Uterus (tissue), 4 donors: ENCODE measurements around the gene CFAP97D2. TPM values are rescaled to one million over a fixed set of nuclear protein-coding genes. Genes with fewer than 3 reads are reported as not detected.

ENCODE experiments used
- DNase-seq, 2 donors: peaks; one replicate each; pipeline ENCODE4 v3.0.0-alpha.2; 2019 to 2020
- H3K27ac ChIP-seq, 2 donors: fragments of 200-600 bp; sonication (generic); 1 replicate in 1 of 2; 2 replicates in 1 of 2; pipeline ENCODE4 v1.5.1; 2016 to 2018
- H3K27me3 ChIP-seq, 2 donors: fragments of 200-600 bp; sonication (generic); one replicate each; pipeline ENCODE4 v1.5.1; 2018 to 2019; ENCODE audit warnings: control low read depth in 1 of 2
- H3K36me3 ChIP-seq, 2 donors: fragments of 200-600 bp; sonication (generic); one replicate each; pipeline ENCODE4 v1.5.1; 2019; ENCODE audit warnings: control low read depth in 1 of 2
- H3K4me1 ChIP-seq, 2 donors: fragments of 200-600 bp; sonication (generic); one replicate each; pipeline ENCODE4 v1.5.1; 2018 to 2019; ENCODE audit warnings: control low read depth in 1 of 2
- H3K4me3 ChIP-seq, 2 donors: fragments of 200-600 bp; sonication (generic); 1 replicate in 1 of 2; 2 replicates in 1 of 2; pipeline ENCODE4 v1.5.1; 2018 to 2019; ENCODE audit warnings: mild to moderate bottlenecking in 1 of 2
- H3K9me3 ChIP-seq, 2 donors: fragments of 200-600 bp; sonication (generic); one replicate each; pipeline ENCODE4 v1.5.1; 2019; ENCODE audit warnings: control low read depth in 1 of 2
- POLR2A ChIP-seq, 2 donors: fragments of 450-650 bp; IDR thresholded peaks; one replicate each; pipeline ENCODE4 v1.6.1; 2016; ENCODE audit warnings: antibody characterized with exemption in 2 of 2, mild to moderate bottlenecking in 1 of 2, moderate library complexity in 1 of 2
- intact Hi-C: fragments of 100-400 bp; cut with DNase I; formaldehyde crosslinking; loops from one replicate; pipeline ENCODE4 v1.15.1; 2023; ENCODE audit warnings: low total_unique reads
- total RNA-seq, 4 donors: library from RNA; depleted of rRNA in 3 of 4; stranded (reverse); fragments of >200 nt in 3 of 4; gene quantifications; one replicate each; pipeline versions ENCODE4 v1.1.0 to v1.2.4, GENCODE V29; 2014 to 2023
- TF ChIP-seq, protein P1 (sequence below), 4 experiments: fragments of 200-600 bp in 2 of 4; fragments of 450-650 bp in 2 of 4; sonication (generic) in 2 of 4; IDR thresholded peaks; one replicate each; pipeline ENCODE4 v1.5.1; 2016 to 2019; ENCODE audit warnings: antibody characterized with exemption in 4 of 4, mild to moderate bottlenecking in 2 of 4, moderate library complexity in 1 of 4
- donor health status: DM: yes; HTN: yes; CAD: no.

The CFAP97D2 gene
- total RNA-seq = not detected

DNA sequence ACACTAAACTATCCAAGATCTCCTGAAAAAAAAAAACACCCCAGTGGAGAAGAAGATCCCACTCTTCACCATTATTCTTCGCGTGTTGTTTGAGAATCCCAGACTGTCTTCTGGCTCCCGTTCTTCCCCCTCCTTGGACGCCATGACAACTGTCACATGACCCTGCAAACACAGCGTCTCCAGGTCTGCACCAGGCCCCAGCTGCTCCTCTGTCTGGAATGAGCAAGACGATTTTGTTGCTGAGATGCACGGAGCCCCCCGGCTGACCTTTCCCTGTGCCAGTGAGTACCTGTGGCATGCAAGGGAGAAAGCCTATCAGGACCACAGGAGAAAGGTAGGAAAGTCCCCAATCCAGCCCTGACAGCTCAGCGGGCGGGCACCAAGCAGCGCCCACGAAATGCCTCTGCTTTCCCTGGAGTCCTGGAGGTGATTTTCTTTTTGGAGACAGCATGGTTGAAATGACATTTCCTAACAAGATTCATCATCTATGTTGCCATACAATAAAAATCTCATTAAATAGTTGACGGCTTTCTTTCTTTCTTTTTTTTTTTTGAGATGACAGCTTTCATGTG is at the start of gene CFAP97D2:
Gene CFAP97D2, plus strand, starts transcription at position 171 of the 572 bp plus-strand sequence. Its CDS starts 74 bp downstream, at position 245.
- TF ChIP-seq, protein P1, sequence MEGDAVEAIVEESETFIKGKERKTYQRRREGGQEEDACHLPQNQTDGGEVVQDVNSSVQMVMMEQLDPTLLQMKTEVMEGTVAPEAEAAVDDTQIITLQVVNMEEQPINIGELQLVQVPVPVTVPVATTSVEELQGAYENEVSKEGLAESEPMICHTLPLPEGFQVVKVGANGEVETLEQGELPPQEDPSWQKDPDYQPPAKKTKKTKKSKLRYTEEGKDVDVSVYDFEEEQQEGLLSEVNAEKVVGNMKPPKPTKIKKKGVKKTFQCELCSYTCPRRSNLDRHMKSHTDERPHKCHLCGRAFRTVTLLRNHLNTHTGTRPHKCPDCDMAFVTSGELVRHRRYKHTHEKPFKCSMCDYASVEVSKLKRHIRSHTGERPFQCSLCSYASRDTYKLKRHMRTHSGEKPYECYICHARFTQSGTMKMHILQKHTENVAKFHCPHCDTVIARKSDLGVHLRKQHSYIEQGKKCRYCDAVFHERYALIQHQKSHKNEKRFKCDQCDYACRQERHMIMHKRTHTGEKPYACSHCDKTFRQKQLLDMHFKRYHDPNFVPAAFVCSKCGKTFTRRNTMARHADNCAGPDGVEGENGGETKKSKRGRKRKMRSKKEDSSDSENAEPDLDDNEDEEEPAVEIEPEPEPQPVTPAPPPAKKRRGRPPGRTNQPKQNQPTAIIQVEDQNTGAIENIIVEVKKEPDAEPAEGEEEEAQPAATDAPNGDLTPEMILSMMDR (IDR thresholded peaks at IDR 0.05) = no peak
- TF ChIP-seq POLR2A (IDR thresholded peaks at IDR 0.05) = no peak
- Histone ChIP-seq H3K4me1 (no peaks in the 10 kb centered on the region), H3K9me3 (no peaks in the 10 kb centered on the region), H3K27ac (no peak within 1 kb of the TSS), H3K36me3 (no peaks in the 10 kb centered on the region), H3K4me3 (no peak within 1 kb of the TSS), H3K27me3 (no peaks in the 10 kb centered on the region)
- no peak for DNase-seq
- intact Hi-C loops = no loop called here

DNA sequence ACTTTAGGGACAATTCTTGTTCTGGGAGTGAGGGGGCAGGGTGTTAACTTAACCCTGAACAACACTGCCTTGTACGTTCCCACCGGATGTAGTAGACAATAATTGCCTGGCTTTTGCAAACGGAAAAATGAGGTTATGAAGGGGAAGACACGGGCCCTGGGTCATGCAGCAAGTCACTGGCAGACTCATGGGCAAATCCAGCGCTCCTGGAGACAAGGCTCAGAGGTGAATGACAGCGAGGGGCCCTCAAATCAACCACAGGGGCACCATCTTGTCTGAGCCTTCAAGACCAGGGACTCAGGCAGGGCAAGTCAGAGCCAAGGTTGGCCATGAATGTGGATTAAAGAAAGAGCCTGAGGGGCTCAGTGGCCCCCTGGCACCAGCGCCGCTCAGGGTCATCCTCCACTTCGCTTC is 49.4 kb upstream of the CFAP97D2 start:
- TF ChIP-seq POLR2A (IDR thresholded peaks at IDR 0.05) = no peak
- TF ChIP-seq, protein P1 (IDR thresholded peaks at IDR 0.05) = no peak
- peak overlapping the region; percentile 3 to 75 for H3K27ac ChIP-seq
- H3K9me3 ChIP-seq = no peaks in the 10 kb centered on the region
- H3K36me3 ChIP-seq = no peaks in the 10 kb centered on the region
- peaks cover 0 to 24% of the 10 kb centered on the region in 2 donors for H3K4me1 ChIP-seq
- H3K27me3 ChIP-seq = no peaks in the 10 kb centered on the region
- intact Hi-C loops = no loop called here
- H3K4me3 ChIP-seq = no peak overlapping the region
- DNase-seq = no peak

DNA sequence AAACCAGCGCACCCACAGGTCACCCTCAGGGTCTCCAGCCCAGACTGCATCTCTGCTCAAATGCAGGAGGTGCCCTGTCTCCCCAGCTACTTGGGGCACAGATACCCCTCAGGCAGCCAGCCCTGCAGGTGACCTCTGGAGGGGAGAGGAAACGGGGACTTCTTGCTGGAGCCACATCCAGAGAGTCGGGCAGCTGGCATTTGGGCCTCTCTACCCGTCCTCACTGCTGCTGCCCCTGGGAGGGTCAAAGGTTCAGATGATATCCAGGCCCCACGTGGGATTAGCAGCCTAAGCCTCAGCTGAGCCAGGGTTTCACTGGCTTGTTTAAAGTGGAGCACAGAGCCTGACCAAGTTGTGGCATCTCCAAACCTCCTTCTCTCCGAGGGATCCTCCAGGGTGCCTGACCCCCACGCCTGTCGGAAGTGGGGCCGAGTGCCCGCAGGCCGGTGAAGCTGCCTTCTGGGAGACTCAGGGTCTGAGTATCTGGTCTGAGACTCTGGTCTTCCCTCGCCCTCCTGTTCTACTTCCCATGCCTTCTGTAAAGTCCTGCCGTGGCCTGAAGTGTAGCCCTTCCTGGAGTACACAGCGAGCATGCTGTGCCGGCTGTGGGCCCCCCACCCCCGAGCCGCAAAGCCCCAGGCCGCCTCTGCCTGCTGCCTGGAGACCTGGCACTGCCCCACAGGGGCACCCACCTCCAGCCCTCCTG is 48.8 kb upstream of the CFAP97D2 start:
- no peaks in the 10 kb centered on the region for H3K27me3 ChIP-seq
- H3K4me1 ChIP-seq = peaks cover 0 to 24% of the 10 kb centered on the region in 2 donors
- TF ChIP-seq POLR2A (IDR thresholded peaks at IDR 0.05) = no peak
- TF ChIP-seq, protein P1 (IDR thresholded peaks at IDR 0.05) = no peak
- peak overlapping the region; percentile 75 to 76 for H3K27ac ChIP-seq
- peak overlapping the region; percentile 57 to 60 for H3K4me3 ChIP-seq
- no peak for DNase-seq
- intact Hi-C loops = no loop called here
- no peaks in the 10 kb centered on the region for H3K36me3 ChIP-seq
- no peaks in the 10 kb centered on the region for H3K9me3 ChIP-seq

DNA sequence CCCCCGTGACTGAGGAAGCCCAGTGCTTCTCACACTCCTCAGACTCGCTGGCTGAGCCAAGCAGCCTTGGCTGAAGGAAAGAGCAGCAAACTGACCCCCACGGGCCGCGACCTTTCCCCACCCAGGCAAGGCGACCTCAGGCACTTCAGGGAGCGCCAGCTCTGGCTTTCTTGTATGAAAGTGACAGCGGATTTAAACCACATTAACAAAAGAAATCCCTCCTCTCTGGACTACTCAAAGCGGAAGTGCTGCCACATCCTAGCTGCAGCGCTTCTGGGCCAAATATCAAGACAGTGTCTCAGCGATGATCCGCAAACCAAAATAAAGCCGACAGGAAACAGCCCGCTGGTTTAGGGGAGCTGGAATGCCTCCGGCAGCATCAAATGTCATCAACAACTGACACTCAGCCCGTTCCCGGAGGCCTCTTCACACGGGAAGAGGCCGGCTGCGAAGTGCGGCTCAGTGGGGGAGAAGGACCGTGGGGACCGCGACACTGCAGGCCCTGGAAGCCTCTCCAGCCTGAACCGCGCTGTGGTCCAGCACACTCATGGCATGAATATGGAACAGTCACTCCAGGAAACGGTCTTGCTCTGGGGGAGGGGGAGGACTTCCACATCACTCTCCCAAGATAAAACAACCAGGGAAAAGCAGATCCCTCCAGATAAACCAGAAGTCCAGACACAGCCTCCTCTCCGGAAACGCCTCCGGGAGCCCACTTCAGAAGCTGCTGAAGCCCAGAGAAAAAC is 48.0 kb upstream of the CFAP97D2 start:
- H3K27me3 ChIP-seq = no peaks in the 10 kb centered on the region
- no peaks in the 10 kb centered on the region for H3K36me3 ChIP-seq
- TF ChIP-seq, protein P1 (IDR thresholded peaks at IDR 0.05) = no peak
- no peak for TF ChIP-seq POLR2A (IDR thresholded peaks at IDR 0.05)
- intact Hi-C loops = no loop called here
- H3K27ac ChIP-seq = peak overlapping the region; percentile 75 to 76
- H3K4me3 ChIP-seq = peak overlapping the region; percentile 57 to 60
- no peaks in the 10 kb centered on the region for H3K9me3 ChIP-seq
- H3K4me1 ChIP-seq = peaks cover 0 to 24% of the 10 kb centered on the region in 2 donors
- DNase-seq = peak; percentile 41 to 51
